Esophagus muscularis mucosa (tissue), 3 donors: Measurements from ENCODE around the gene KNL1.

Experiments
- POLR2A ChIP-seq: fragments of 450-650 bp; IDR thresholded peaks from one replicate; pipeline ENCODE4 v1.6.1; 2017; ENCODE audit warnings: antibody characterized with exemption, moderate library complexity, mild to moderate bottlenecking, low read depth
- TF ChIP-seq, protein P1 (sequence below), 3 experiments: fragments of 200-600 bp in 2 of 3; fragments of 450-650 bp in 1 of 3; sonication (generic) in 2 of 3; IDR thresholded peaks; one replicate each; pipeline ENCODE4 v1.5.1; 2017 to 2019; ENCODE audit warnings: antibody characterized with exemption in 3 of 3, mild to moderate bottlenecking in 2 of 3, moderate library complexity in 1 of 3

DNA sequence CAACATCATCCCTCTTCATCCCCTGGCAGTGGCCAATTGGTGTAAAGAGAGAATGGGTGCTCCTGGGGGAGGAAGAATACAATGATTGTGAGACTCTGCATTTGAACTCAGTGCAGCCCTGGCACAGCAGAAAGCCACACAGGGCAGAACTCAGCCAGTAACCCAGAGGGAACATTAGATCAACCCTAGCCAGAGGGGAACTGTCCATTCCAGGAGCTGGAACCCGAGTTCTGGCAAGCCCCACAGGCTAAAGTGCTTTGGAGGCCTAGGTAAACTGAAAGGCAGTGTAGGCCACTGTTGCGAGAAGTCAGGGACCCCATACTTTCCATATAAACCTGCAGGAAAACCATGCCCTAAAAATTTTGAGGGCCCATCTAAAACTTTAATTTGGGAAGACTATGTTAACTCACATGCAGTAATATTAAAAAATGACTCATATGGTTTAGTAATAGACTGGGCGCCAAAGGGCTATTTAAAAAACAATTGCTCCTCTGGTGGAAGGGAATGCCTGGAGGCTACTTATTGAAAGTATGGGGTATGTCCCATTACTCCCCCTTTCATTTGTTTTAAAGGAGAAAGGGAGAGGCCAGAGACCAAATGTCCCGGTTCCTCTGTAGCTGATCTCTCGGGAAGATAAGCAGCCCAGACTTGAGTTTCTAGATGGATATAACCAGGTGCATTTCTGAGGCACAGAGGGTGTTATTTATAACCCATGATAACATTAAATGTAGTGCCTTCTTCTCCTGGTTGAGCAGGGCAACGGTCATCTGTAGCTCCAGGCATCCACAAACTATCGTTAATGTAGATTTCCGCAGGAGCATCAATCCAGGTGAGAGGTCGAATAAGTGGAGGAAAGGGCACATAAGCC lies 95.1 kb downstream of the KNL1 start:
- TF ChIP-seq, protein P1, sequence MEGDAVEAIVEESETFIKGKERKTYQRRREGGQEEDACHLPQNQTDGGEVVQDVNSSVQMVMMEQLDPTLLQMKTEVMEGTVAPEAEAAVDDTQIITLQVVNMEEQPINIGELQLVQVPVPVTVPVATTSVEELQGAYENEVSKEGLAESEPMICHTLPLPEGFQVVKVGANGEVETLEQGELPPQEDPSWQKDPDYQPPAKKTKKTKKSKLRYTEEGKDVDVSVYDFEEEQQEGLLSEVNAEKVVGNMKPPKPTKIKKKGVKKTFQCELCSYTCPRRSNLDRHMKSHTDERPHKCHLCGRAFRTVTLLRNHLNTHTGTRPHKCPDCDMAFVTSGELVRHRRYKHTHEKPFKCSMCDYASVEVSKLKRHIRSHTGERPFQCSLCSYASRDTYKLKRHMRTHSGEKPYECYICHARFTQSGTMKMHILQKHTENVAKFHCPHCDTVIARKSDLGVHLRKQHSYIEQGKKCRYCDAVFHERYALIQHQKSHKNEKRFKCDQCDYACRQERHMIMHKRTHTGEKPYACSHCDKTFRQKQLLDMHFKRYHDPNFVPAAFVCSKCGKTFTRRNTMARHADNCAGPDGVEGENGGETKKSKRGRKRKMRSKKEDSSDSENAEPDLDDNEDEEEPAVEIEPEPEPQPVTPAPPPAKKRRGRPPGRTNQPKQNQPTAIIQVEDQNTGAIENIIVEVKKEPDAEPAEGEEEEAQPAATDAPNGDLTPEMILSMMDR (IDR thresholded peaks at IDR 0.05): no peak
- TF ChIP-seq POLR2A: no peak
